GM21576 (cell line): Measurements from ENCODE around the gene LRMDA.
A peak's percentile ranks its signal among the peaks of the same experiment; 100 is the strongest.
"Not testable (repeated sequence)": the region's sequence is repeated elsewhere in the genome, so short reads cannot be mapped to it uniquely, and the experiment has no call there.

Experiments used
- ATAC-seq: cut with Tn5 transposase; IDR thresholded peaks from one replicate; pipeline ENCODE4 v1.9.1; 2021; ENCODE audit warnings: mild to moderate bottlenecking, moderate library complexity; ENCODE audit not compliant: unreplicated experiment

The LRMDA gene

DNA sequence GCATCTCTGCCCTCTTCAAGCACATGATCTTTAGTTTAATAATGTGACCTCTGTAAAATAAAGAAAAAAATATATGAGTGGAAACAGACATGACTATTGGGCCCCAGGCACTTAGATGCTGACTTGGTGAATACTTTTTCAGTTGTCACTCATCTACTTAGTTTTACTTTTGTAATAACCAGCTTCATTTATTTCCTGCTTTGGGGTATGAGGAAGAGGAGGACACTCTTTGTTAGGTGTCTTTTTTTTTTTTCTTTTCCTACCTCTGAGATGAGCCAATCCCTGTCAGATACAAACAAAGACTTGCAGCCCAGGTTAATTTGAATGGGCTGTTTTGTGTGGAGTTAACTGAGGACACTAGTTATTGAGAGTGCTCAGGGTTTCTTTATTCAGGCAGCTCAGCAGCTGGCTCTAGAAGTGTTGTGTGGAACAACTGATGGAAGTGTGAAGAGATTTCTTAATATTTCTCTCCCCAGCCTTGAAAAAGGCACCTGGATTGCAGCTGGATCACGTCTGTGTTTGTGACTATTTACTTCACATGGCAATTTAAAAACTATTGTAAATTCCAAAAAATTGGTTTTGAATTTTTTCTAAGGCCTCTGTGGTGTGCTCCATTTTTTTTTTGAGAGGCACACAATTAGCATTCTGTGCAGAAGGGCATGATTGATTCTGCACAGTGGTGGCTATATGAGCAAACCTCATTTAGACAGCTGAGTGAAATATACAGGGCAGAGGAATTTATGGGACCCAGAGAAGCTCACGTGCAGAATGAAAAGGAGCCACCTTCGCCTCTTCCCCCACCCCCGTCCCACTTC is 333.8 kb downstream of the LRMDA start:
- no peak for ATAC-seq

DNA sequence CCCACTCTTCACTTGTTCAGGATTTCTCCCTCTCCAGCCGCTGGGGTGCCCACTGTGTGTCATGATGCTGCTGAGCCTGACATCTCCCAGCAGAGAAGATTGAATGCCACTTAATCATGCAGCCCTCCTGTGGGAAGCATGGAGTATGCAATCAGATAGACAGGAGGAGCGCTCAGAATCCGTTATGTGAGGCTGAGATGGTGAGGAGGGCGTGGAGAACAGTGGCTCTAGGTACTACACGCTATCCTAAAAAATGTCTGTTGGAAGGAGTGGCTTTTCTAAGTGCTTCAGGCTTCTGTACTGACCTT is 334.3 kb downstream of the LRMDA start:
- no peak for ATAC-seq

DNA sequence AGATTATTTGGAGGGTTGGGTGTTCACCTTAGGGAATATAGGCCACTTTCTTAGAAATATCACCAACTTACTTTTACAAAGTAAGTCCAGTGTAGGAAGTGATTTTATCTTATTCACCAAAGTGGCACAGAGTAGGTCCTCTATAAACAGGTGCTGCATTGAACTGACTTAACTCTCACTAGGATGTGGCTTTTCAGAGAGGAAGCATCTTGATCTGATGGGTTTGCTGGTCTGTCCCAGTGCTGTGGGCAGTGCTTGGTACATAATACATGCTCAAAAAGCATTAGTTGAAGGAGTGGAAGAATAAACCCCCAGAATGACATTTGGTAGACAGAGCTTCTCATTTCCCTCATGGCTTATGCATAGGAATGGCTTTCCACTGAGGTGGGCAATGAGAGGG is 334.7 kb downstream of the LRMDA start:
- ATAC-seq = no peak

DNA sequence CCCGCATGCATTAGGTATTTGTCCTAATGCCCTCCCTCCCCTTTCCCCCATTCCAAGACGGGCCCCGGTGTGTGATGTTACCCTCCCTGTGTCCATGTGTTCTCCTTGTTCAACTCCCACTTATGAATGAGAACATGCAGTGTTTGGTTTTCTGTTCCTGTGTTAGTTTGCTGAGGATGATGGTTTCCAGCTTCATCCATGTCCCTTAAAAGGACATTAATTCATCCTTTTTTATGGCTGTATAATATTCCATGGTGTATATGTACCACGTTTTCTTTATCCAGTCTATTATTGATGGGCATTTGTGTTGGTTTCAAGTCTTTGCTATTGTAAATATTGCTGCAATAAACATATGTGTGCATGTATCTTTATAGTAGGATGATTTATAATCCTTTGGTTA is 335.3 kb downstream of the LRMDA start:
- not testable (repeated sequence) for ATAC-seq

DNA sequence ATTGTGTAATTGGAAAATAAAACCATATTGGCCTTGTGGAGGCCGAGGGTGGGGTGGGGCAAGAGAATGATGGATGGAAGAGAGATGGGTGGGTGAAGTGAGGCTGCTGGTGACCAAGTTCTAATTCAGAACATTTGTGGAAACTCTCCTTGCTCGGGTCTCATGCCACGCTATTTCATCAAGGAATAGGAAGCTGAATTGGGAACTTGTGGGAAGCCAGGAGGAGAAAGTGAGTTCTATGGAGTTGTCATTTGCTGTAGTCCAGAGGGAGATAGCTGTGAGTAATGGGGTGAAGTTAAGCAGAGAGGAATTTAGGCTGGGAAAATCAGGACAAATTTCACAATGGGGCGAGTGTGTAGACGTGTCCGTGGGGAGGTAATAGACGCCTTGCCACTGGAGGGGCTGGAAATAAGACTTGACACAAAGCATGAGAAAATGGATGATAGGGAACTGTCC is 339.2 kb downstream of the LRMDA start:
- ATAC-seq = no peak

DNA sequence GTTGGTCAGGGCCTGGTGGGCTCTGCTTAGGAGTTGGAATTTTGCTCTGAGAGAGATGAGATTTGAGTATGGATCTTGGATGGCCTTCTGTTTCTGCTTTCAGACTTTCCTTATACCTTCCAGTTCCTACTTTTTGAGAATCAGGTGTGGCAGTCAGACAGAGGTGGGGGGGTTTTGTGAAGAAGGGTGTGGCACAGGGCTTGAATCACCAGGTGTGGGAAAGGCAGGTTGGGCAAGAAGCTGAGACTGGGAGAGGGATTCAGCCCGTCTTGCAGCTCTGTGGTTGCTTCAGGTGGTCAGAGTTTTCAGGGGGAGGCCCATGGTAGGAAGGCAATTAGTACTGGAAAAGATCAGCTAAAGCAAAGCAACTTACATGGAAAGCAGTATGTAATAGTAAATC is 340.2 kb downstream of the LRMDA start:
- no peak for ATAC-seq

DNA sequence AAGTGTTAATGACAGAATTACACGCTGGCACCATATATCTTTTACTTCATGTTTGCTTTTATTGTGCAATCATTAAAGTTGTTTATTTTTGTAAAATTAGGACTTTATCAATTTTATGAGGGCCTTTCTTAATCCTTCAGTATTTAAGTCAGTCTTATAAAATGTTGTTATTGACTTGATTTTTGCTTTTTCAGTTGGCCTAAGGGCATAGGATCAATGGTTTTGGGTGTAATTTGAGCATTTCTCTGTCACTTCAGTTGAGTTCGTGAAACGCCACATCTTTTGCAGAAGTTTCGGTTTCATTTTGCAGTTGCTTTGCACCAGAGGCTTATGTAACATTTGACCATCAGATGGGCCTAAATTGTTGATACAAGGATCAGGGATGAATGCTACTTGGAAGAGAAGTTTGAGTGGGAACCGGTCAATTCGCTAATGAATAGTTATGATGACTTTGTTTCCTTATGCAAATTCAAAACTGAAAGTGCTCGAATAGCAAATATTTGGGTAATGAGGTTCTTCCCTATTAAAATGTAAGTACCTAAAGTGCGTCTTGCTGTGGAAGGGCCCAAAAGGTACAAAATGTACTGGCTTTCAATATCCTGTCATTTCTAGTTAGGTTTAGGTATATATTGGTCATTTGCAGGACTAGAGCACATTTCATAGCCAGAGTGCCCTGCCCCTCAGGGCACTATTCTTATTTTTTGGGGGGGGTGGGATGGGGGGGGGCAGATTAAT is 340.9 kb downstream of the LRMDA start:
- ATAC-seq = peak; percentile 69

DNA sequence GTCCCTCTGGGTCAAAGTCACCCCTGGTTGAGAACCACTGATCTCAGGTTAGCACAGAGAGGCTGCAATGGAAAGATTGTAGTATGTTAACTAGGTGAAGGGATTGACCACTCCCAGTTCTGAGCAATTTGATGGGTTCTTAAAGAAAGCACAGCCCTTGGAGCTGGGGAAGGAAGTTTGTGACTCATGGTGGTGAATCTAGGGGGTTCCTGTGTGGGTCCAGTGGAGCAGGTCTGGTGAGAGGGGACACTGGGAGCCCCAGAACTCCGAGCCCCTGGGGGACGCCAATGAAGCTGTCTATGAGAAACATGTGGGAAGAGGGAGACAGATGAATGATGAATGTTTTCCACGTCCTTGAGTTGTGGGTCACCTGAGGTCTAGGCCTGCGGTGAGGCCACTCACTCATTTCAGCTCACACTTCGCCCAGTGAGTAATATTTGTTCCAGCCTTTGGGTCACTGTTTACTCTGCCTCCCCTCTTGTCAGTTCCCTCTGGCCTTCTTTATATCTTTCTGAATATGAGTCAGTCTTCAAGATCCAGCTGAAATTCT is 341.9 kb downstream of the LRMDA start:
- no peak for ATAC-seq

DNA sequence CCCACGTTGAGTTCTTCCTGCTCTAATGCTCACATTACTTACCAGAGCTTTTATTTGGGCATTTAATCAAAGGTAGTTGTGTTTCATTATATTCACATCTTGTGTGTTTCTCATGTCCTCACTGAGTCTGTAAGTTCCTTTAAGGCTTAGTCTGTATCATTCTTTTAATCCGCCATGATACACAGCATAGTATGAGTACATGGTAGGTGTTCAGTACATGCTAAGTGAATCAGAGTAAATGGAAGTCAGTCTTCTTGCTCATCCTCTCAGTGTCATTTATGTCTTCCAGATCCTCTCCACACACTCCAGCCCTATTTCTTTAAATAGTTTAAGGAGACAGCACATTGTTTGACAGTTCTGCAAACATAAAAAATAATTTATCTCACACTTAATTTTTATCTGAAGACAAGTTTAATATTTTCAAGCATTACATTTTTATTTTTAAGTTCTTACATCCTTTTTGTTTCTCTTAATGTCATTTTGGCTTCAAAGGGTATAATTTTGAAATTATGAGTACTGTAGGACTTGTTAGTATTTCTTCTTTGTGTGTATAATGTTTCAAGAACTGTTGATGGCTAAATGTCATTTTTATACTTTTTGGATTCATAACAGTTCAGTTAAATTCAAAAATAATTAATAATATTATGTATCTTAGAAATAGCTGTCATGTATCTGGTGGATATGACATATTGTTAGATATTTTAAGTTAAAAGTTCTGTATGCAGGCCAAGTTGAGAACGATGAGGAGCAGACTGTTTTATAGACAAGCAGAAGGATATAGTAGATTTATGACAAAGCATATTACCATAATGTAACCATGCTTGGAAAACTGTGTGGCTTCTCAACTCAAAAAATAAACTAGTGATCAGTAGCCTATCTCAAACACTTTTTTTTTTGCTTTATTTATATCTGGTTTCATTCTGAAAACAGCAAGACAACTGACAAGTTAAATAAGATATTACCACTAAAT is 342.7 kb downstream of the LRMDA start:
- ATAC-seq = no peak

DNA sequence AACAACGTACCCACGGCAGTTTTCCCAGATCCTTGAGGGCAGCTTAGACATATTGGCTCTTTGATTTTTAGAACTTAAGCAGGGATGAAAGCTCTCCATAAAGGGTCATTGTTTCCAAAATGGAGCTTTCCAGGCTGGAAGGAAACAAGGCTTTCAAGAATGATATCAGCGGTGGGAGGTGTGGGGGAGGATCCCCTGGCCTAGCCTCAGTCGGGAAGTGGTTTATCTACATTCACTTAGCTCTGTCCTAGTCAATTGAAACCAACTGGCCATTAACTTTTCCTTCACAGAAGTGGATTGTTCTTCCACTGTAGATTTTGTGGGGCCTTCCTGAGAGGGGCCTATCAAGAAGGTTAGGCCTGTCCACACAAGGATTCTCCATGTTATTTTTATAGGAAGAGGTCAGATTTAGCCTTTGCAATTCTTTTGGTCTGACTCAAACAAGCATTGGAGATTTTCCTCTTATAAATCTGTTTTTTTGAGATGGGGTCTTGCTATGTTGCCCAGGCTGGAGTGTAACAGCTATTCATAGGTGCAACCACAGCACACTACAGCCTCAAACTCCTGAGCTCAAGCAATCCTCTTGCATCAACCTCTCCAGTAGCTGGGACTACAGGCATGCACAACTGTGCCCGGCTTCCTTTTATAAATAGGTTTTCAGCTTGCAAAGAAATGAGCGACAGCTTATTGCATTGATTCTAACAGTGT is 343.5 kb downstream of the LRMDA start:
- no peak for ATAC-seq

DNA sequence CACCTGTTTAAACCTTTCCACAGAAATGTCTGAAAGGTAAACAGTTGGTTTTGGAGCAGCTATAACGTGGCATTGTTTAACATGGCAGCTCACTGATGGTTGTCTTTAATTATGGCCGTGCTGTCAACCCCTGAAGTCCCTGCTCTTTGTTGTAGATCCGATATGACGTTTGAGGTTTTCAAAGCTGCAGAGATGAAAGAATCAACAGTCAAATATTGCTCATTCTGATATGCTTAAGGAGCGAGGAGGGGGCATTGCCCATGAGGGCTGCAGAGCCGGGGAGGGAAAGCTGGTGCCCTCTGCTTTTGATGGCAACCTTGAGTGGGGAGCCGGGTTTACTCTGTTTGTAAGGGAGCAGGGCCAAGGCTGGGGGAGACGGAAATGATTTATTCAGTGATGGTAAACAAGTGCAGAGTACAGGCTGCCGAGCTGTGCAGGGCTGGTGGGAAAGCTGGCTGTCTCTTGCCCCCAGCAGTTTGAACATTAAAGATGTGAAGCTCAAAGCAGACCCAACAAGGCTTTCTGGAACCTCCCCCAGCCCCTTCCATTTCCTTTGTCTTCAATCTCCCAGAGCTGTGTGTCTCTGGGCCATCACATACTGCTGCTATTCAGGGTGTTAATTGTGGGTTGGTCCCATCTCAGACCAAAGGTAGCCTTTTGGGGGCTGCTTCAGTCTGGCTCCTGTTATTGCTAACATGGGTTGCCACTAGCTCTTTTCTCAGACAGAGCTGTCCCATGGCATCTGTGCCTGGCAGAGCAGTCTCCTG is 345.5 kb downstream of the LRMDA start:
- no peak for ATAC-seq

DNA sequence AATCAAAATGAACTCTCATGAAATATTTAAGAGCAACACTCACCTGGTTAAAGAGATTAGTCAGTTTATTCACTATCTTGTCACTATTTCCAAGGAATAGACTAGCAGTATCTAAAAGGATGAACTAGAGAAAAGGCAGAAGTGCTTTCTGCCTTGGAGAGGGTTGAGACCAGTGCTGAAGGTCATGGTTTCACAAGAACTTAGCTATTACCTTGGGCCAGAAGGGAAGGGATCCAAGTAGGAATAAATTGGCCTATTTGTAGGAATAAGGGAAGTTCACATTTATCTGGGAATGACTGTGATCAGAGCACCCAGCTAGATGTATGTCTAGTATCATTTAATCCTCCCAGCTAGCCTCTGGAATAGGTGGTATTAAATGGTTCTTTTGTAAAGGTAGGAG is 347.2 kb downstream of the LRMDA start:
- no peak for ATAC-seq

DNA sequence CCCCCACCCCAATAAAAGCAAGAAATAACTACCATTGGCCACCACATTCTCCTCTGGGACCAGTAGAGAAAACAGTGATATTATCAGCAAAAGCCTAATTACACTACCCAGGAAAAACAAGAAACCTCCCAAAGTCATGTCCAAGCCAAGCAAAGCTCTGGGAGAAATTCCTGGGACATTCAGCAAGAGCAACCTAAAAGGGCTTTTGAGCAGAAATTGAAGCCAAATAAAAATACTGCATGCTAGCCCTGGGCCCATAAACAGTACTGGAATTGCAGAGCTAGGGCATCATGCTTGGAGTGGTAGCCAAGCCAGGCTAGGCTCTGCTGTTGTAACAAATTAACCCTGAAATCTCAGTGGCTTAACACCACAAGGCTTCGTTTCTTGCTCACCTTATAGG is 347.9 kb downstream of the LRMDA start:
- no peak for ATAC-seq

DNA sequence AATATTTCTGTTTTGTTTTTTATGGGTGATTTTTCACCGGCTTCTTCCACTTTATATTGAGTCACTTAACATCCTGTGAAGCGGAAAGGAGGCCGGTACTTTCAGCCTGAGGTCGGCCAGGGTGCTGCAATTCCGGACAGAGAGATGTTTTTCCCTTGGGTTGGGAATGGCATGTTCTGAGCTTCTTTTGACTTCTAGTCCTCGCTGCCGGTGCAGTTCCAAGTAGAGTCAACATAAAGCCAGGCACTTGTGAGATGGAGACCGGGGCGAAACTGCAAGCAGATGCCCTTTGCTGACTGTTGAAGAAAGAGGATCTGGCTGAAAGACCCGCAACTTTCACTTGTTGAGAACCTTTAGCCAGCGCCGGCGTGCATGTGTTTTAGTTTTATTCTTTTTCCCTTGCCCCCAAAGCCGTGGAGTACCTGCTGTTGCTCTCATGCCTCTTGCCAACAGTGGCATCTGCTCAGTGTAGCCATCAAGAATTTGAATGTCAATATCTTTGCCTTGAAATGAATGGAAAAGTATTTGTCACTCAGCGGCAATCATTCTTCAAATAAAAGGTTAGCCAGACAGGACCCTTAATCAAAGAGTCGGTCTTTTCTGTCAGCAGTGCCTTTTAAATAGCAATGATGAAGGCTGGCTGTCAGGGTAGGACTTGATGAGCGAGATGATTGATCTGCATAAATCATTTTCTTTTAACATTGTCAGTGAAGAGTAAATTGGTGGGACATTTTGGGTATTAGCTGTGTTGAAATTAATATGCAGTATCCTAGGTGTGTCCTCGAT is 351.2 kb downstream of the LRMDA start:
- ATAC-seq = no peak

DNA sequence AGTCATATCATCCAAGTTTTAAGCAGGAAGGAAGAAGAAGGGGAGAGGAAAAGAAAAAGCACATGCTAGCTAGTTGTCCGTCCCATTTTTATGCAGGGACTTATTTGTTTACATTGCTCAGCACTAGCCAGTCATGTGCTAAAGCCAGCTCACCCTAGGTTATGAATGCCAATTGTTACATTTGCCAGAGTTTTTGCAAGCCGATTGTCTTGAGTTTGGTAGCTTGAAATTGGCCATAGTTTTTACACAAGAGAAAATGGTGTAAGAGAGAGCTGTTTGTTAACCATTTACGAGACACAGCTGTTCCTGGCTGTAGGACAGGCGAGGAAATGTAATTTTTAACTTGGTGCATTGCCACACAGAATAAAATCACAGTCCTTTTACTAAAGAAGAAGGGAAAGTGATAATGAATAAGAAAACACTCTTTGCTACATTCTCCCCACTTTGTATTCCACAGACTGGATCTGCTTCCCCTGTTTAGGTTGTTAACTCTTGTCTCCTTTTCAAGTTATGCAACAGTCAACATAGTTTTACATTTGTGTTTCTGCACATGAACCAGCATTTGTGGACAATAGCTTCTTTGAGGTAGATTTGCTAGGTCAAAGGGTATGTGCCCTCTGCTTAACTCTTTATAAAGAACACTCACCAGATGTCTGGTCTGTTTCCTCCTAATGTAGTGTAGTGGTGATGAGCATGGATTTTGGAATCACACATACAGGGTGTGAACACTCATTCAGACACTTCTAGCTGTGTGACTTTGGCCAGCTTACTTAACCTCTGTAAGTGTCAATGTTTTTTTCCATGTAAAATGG is 357.2 kb downstream of the LRMDA start:
- ATAC-seq = no peak

DNA sequence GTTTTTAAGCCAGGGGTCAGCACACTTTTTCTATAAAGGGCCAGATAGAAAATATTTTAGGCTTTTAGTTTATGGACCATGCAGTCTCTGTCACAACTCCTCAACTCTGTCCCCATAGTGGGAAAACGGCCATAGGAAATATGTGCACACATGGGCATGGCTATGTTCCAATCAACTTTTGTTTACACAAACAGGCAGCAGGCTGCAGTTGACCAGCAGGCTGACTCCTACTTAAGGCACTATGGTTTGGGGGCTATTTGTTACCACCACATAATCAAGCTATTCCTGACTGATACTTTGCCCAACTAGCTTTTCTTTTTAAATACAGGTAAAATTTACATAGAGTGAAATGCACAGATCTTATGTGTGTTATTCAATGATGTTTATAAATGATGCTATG is 362.4 kb downstream of the LRMDA start:
- ATAC-seq = no peak

DNA sequence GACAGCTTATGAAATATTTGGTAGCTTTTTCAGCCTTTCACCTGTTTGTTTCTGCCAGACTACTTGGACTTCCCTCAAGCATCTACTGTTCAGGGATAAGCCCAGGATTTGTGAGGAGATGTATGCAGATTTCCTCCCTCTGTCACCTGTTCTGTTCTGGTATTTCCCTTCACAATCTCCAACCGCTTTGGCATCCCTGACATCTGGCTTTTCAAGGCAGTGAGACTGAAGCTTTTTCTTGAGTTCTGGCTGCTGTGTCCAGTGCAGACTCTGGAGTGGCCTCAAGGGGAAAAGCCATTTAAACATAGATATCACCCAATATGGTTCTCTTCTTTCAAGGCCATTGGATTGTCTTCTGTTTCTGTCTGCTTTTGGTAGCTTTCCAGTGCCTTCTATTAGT is 369.7 kb downstream of the LRMDA start:
- no peak for ATAC-seq

DNA sequence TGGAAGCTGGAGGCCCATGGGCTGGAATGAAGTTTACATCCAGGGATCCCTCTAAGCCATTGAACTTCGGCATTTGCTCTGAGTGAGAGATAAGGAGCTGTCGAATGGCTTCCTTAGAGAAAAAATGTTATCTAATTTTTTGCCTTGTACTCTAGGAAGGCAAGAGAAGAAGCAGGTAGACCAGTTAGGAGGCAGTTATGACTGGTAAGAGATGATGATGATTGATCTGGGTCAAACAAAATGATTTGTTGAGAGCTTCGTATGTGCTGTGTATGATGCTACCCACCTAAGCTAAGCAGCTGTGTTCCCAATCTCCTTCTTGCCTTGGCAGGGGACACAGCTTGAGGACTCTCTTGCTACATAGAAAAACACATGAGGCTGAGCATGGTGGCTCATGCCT is 370.2 kb downstream of the LRMDA start:
- no peak for ATAC-seq
